Activated CD4-positive, alpha-beta T cell treated with anti-CD3 and anti-CD28 coated beads, Interleukin-10, Interleukin-2, amounts not matched to agents 100 ng/mL and 50 ng/mL, durations not matched to agents 16 hours and 8 hours (primary cell): ENCODE measurements around the gene XRCC4.
"Not testable (repeated sequence)": the region's sequence is repeated elsewhere in the genome, so short reads cannot be mapped to it uniquely, and the experiment has no call there.

Experiments used
- DNase-seq: peaks from one replicate; pipeline ENCODE4 v3.0.0-alpha.2; 2020

The XRCC4 gene

DNA sequence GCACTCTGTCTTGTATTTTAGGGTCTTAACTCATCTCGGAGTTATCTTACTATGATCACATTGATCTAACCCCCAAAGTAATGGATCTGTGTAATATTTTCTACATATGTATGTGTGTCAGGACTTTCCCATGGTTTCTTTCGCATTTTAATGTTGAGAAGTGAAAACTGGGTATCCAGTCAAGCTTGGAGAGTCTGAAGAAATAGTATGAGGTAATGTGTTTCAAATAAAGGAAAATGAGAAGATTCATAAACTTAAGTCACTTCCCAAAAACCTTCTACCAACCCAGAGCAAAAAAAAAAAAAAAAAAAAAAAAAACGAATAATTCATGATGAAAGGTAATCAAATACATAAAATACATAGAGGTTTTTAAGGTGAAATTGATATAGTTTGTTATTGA, 206.4 kb downstream of the XRCC4 start:
- DNase-seq, result no peak

- no peak for DNase-seq
These were observed 208.5 kb downstream of the XRCC4 start for GRCh38 chr5:83285661-83286398.

GRCh38 chr5:83294246-83294645, 216.9 kb downstream of the XRCC4 start:
- DNase-seq, result no peak

DNA sequence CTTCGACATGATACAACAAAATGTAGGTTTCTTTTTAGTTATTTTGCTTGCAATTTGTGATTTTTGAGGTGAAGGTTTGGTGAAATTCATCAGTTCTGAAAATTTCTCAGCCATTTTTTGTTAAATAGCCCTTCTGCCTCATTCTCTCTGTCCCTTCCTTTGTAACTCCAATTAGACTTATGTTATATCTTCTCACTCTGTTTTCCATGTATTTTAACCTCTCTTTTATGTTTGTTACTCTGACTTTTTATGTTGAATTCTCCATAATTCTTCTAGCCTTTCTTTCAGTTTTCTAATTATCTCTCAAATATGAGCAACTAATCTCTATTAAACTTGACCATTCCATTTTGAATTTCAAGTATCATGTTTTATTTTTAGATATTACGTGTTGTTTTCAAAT, 222.0 kb downstream of the XRCC4 start:
- no peak for DNase-seq

GRCh38 chr5:83306572-83307241, 229.4 kb downstream of the XRCC4 start:
- DNase-seq, result peak; percentile 67

DNA sequence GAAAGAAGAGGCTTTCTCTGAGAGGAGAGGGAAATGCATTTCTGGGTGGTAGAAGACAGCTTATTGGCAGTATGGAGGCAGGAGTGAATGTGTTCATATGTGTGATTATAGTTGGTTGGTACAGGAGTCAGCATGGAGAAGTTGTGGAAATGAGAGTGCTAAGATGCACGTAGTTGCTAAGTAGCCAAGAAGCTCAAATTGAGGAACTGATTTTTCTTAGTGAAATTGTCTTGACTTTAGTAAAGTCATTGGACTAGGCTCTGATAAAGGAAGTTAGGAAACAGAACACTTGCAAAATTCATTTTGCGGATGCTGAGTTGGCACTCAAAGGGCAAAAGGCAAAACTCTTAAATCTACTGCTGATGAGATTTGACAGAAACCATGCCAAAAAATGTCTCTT, 235.3 kb downstream of the XRCC4 start:
- no peak for DNase-seq

GRCh38 chr5:83313436-83313835, 236.1 kb downstream of the XRCC4 start:
- no peak for DNase-seq

DNA sequence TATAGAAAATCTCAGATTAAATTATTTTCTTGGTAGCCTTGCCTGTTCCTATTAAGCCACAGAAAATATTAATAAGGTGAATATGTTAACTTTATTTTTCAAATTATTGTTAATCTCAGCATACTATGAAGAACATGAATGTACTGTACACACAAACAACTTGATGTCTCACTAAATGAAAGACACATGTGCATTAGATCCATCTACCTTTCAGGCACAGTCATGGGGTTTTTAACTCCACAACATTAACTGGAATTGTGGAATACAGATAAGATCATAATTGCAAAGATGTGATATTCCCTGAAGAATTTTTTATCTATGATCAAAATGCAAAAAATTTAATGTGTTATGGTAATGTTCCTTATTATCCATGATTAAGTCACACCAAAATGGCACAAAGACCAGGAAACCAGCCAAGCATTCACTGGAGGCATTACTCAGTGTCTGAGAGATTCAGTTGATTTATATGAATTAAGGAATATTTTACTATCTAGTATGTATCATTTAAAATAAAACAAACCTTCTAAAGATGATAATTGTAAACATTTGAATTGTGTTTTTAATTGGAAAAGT, 244.2 kb downstream of the XRCC4 start:
- no peak for DNase-seq

- DNase-seq, result no peak
These were observed 245.1 kb downstream of the XRCC4 start for GRCh38 chr5:83322273-83322924.

DNA sequence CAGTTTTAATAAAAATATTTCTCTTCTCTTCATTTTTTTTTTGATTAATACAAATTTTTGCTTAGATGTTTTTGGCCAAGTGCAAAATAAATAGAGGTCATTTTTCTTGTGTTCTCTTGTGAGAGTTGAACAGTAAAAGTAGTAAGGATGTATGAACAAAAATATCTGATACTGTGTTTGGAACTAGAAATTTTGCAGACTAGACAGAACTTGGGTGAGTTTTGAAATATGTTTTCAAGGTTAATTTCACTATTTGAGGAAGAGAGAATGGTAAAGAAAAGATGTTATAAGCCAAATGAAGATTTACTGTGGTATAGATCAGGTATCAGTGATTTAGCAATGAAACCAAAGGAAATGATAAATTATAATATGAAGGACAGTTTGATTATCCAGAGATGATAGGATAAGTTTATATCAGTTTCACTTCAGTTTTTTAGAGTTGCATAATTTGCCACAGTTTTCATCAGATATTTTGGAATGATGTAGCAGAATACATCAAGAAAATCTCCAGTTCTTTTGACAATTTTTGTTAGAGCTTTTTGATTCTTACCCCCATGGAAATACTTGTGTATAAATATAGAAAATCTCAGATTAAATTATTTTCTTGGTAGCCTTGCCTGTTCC, 246.3 kb downstream of the XRCC4 start:
- no peak for DNase-seq

DNA sequence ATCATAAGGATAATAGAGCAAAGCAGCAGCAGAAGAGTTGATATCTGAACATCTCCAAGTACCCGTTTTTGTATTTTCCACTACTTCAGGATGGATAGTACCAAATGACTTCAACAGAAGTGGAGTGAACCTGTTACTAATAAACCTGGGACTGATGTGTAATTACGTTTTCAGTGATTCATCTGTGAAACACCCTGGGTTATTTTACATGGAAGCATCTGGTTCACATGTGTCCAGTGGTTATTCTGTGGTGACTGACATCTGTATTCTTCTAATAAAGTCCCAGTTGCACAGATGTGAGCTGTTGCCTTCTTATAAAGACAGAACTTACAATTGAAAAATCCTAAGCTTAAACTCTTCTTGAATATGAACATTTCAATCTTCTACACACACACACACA, 254.5 kb downstream of the XRCC4 start:
- no peak for DNase-seq

DNA sequence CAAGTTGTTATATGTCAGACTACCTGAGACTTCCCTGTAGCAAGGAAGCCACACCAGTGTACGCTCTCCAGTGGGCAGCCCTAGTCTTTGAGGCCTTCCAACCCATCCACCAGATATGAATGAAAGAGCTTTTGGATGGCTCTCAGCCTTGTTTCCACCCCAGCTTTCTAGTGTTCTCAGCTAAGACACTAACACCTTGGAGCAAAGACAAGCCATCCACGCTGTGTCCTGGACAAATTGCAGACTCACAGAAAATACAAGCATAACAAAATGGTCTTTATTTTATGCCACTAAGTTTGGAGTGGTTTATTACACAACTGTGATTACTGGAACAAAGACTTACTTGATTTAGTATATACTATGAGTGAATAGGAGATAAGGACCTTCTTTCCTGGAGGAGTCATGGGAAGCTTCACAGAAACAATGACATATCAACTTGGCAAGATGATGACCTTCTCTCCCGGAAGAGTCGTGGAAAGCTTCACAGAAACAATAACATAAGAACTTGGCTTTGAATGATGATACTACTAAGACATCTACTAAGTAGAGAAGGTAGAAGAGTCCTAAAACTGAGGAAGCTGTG, 260.2 kb downstream of the XRCC4 start:
- no peak for DNase-seq

GRCh38 chr5:83340511-83340918, 263.2 kb downstream of the XRCC4 start:
- DNase-seq, result peak; percentile 15

- no peak for DNase-seq
These were observed 264.5 kb downstream of the XRCC4 start for GRCh38 chr5:83341815-83342334.

DNA sequence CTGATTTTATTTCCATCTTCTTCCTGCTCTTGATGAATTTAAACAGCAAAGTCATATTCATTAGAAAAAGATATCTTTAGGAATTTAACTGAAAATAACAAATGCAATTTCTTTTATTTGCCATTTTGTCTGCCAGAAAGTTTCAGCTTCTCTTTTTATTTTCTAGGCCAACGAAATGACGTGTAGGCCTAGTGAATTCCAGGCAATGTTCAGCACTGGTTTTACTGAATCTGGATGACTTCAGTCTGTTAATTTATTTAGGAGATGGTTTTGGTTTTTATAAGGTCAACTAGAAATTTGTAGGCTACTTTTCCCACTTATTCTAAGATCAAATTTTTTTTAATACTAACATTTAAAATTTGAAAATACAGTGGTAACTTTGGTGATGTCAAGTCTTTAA, 265.1 kb downstream of the XRCC4 start:
- no peak for DNase-seq

DNA sequence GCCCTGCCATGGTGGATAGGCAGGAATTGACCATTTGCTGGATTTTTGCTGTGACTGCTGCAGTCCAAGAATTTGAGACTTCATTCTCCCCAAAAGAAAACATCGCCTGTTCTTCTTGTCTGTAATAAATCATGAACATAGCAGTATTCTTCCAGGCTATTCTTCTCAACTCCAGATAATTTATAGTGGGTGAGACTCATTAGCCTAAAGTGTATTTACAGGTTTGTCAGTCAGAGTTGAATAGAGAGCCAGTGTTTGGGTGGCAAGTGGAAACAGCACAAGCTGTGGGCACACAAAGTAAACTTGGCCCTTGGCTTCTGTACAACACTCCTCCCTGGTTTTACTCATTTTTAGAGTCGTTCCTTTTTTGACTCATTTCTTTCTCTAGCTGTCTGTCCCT, 266.0 kb downstream of the XRCC4 start:
- no peak for DNase-seq

DNA sequence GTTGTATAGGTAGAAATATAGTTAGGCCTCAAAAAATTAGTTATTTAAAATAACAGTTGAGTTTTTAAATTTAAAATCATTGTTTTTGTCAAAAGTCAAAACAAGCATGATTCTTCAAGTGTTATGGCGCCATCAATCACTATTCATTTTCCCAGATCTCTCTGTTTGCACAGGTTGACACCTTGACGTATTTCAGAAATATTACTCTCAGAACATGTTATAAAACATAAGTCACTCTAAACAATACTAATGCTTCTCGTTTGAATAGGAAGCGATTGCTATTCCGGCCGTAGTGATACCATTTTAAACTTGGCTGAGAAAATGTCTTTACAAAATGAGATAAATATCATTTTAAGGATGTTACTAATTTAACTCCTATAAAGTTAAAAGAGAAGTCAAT, 268.1 kb downstream of the XRCC4 start:
- DNase-seq, result no peak

GRCh38 chr5:83348281-83348780, 271.0 kb downstream of the XRCC4 start:
- no peak for DNase-seq

DNA sequence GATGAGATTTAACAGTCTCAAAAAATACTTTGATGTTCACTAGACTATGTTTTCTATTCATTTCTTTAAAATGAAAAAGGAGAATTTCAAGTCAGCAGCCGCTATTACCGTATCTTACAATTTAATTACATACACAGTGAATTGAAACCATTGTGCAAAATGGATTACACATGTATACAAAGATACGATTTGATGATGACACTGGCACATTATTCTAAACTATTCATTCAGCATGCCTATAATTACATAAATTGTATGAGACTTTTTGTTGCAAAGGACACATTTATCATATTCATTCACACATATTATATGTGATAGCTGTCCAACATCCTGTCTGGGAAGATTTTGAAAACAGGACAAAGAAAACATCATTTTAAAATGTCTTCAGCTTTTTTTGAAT, 275.9 kb downstream of the XRCC4 start:
- no peak for DNase-seq

GRCh38 chr5:83353774-83354173, 276.4 kb downstream of the XRCC4 start:
- no peak for DNase-seq

- DNase-seq, result no peak
These were observed 277.6 kb downstream of the XRCC4 start for GRCh38 chr5:83354958-83355357.

DNA sequence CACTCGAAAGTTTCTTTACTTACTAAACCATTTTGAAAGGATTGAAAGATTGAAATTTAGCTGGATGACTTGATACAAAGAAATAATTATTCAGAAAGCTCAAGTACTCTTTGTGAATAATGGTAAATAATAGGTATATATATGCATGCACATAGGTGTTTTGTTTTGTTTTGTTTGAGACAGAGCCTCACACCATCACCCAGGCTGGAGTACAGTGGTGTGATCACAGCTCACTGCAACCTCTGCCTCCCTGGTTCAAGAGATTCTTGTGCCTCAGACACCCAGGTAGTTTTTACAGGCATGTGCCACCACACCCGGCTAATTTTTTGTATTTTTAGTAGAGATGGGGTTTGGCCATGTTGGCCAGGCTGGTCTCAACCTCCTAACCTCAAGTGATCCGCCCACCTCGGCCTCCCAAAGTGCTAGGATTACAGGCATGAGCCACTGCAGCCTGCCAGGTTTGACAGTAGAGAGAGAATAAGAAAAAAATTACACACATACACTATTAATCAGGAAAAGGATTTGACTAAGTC, 278.2 kb downstream of the XRCC4 start:
- not testable (repeated sequence) for DNase-seq
